Lung (tissue), 12 donors: ENCODE data around the gene YRDC. TPM values are rescaled to one million over a fixed set of nuclear protein-coding genes. Genes with fewer than 3 reads are reported as not detected.

ENCODE experiments used
- ATAC-seq: fragments of 200-7000 bp; cut with Tn5 transposase; one replicate; pipeline ENCODE4 v1.9.1; 2020; ENCODE audit warnings: moderate number of reproducible peaks; ENCODE audit not compliant: insufficient read depth, low FRiP score
- DNase-seq, 3 donors: peaks; one replicate each; pipeline ENCODE4 v3.0.0-alpha.2; 2013 to 2017
- H3K27ac ChIP-seq, 2 donors: one replicate each; pipeline ENCODE4 v1.5.1; 2013; ENCODE audit warnings: mild to moderate bottlenecking in 2 of 2, moderate library complexity in 2 of 2, control low read depth in 1 of 2, inconsistent platforms in 1 of 2, low read depth in 1 of 2, low read length in 1 of 2
- H3K27me3 ChIP-seq, 3 donors: one replicate each; pipeline ENCODE4 v1.5.1; 2013; ENCODE audit warnings: low read length in 2 of 3; ENCODE audit not compliant: control insufficient read depth in 3 of 3, insufficient read depth in 3 of 3
- H3K36me3 ChIP-seq, 4 donors: one replicate each; pipeline ENCODE4 v1.5.1; 2013; ENCODE audit warnings: low read length in 4 of 4, mild to moderate bottlenecking in 1 of 4, moderate library complexity in 1 of 4; ENCODE audit not compliant: control insufficient read depth in 4 of 4, insufficient read depth in 4 of 4
- H3K4me1 ChIP-seq, 5 donors: one replicate each; pipeline ENCODE4 v1.5.1; 2013; ENCODE audit warnings: low read length in 5 of 5, mild to moderate bottlenecking in 2 of 5, moderate library complexity in 1 of 5; ENCODE audit not compliant: control insufficient read depth in 5 of 5, insufficient read depth in 5 of 5
- H3K4me3 ChIP-seq: one replicate; pipeline ENCODE4 v1.5.1; 2013; ENCODE audit warnings: mild to moderate bottlenecking, control low read depth, moderate library complexity
- H3K9ac ChIP-seq, 2 donors: one replicate each; pipeline ENCODE4 v1.5.1; 2013; ENCODE audit warnings: low read length in 2 of 2, control low read depth in 1 of 2; ENCODE audit not compliant: insufficient read depth in 1 of 2
- H3K9me3 ChIP-seq, 4 donors: one replicate each; pipeline ENCODE4 v1.5.1; 2013; ENCODE audit warnings: low read length in 3 of 4, mild to moderate bottlenecking in 1 of 4, moderate library complexity in 1 of 4; ENCODE audit not compliant: control insufficient read depth in 4 of 4, insufficient read depth in 3 of 4
- CTCF ChIP-seq: IDR thresholded peaks from 2 replicates; pipeline ENCODE4 v1.5.1; 2012; ENCODE audit warnings: mild to moderate bottlenecking; ENCODE audit errors: control extremely low read depth, extremely low read depth
- WGBS, 2 donors: extraction: QIAGEN DNeasy Blood & Tissue Kit; methylation state at CpG; one replicate each; pipeline ENCODE4 v1.1.7; 2013; 5-methylcytosine and 5-hydroxymethylcytosine counted together
- polyA plus RNA-seq, 2 donors: library from polyadenylated mRNA; stranded (reverse); fragments of 200-250 nt; gene quantifications; one replicate each; pipeline ENCODE4 v1.2.1, GENCODE V29; 2013
- total RNA-seq, 2 donors: library from RNA; depleted of rRNA in 1 of 2; stranded (reverse); fragments of >200 nt in 1 of 2; gene quantifications; one replicate each; pipeline ENCODE4 v1.2.1, GENCODE V29; 2014 to 2021
- donor health status: control.
- donor health status: control.
- donor health status: Bipolar disorder and iron deficiency.
- donor health status: healthy.
- donor health status: DM: yes; HTN: yes; CAD: no.

The YRDC gene
- total and polyA plus RNA-seq, 4 donors: 9.5 to 26.2 (median 15.1) TPM

GRCh38 chr1:37794372-37795339, 13.4 kb downstream of the YRDC start:
- Histone ChIP-seq H3K4me3 (peak overlapping the region; percentile 59), H3K4me1 (peaks cover 0 to 20% (median 0%) of the 10 kb centered on the region in 5 donors), H3K9me3 (no peaks in the 10 kb centered on the region), H3K27me3 (peaks cover 0 to 17% (median 14%) of the 10 kb centered on the region in 3 donors), H3K27ac (no peak overlapping the region), H3K9ac (no peak overlapping the region), H3K36me3 (peaks cover 0 to 6% (median 0%) of the 10 kb centered on the region in 4 donors)
- ATAC-seq: no peak
- TF ChIP-seq CTCF: no peak
- 11 to 15% methylated on average over 44 to 59 of the region's 59 CpGs for WGBS, 2 donors
- DNase-seq: no peak

- Histone ChIP-seq H3K4me1 (peaks cover 0 to 20% (median 0%) of the 10 kb centered on the region in 5 donors), H3K9ac (no peak within 1 kb of the TSS), H3K36me3 (no peaks in the 10 kb centered on the region), H3K9me3 (no peaks in the 10 kb centered on the region), H3K27me3 (peaks cover 0 to 18% (median 14%) of the 10 kb centered on the region in 3 donors), H3K4me3 (peak within 1 kb of the TSS; percentile 59), H3K27ac (no peak within 1 kb of the TSS)
- WGBS, 2 donors: 0 to 1% methylated on average over 56 to 81 of the region's 82 CpGs
- ATAC-seq (peak; percentile 83), DNase-seq (peak; percentile 39 to 69 (median 48))
- TF ChIP-seq CTCF: no peak
Measured at GRCh38 chr1:37793773-37794371, 14.1 kb downstream of the YRDC start, which contains the start of gene MANEAL. TSS of gene MANEAL (plus strand) at chr1:37793847. CDS start at chr1:37794183, 336 bp downstream.

- no peak overlapping the region for H3K9ac ChIP-seq
- H3K36me3 ChIP-seq: no peaks in the 10 kb centered on the region
- peaks cover 0 to 20% (median 0%) of the 10 kb centered on the region in 5 donors for H3K4me1 ChIP-seq
- H3K9me3 ChIP-seq: no peaks in the 10 kb centered on the region
- H3K27ac ChIP-seq: no peak overlapping the region
- 32 to 37% methylated on average over 36 of the region's 36 CpGs for WGBS, 2 donors
- ATAC-seq: no peak
- no peak for TF ChIP-seq CTCF
- H3K4me3 ChIP-seq: peak overlapping the region; percentile 59
- no peak for DNase-seq
- peaks cover 2 to 18% (median 14%) of the 10 kb centered on the region in 3 donors for H3K27me3 ChIP-seq
Measured at GRCh38 chr1:37792943-37793686, 14.9 kb downstream of the YRDC start.
